ENCODE measurements around the gene IRF4.
"Not testable (repeated sequence)": the region's sequence is repeated elsewhere in the genome, so short reads cannot be mapped to it uniquely, and the experiment has no call there.

IRF4 gene

DNA sequence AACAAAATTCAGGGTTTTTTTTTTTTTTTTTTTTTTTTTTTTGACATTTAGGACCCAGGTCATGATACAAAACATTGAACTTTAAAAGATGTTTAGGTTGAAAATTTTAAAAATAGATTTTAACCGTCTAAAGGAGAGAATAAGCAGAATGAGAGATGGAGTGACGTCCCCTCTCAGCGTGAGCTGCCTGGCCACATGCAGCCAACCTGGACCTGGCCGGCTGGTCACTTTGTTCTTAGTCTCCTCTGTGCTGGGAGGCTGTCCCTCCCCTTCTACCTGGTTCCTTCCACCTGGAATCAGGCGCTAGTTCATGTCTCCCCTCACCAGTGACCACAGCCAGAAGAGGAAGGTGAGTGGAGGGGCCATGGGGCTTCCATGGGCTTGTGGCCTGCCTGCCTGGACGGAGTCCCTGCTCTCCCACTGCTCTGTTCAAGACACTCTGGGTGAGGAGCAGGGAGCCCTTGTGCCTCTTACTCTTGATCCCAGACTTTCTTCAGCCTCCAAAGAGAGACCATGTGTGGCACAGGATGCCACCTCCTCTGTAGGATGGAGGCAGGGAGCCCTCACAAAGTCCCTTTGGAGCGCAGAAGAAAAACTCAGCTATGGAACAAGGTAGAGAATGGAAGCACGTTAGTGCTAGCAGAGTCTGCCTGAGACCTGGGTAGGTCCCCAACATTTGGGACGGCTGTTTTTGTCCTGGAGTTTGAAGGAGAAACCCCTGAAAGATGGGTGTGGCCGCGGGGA is 31.7 kb downstream of the IRF4 start:
- no peak for FAIRE-seq

DNA sequence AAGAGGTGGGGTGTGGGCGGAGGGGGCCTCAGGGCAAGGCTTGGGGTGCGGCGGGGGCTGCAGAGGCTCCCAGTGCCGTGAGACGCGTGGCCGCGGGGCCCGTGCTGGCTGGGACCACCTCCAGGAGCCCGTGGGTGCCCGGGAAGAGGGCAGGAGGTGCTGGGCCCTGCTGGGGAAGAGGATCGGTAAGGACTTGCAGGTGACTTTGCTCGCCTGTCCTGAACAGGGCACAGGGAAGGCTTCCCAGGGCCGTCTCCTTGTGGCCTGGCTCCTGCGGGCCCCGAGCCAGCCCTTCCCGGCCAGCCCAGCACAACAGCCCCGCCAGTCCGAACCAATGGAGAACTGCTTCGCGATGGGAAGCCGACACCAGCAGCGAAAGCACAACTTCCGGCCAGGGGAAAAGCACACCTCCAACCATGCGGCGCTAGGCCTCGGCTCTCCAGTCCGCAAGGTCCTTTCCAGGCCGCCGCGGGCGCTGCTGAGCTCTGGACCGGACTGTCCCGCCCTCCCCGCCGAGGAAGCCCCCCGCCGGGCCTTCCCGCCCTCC is 32.3 kb downstream of the IRF4 start:
- FAIRE-seq: no peak

DNA sequence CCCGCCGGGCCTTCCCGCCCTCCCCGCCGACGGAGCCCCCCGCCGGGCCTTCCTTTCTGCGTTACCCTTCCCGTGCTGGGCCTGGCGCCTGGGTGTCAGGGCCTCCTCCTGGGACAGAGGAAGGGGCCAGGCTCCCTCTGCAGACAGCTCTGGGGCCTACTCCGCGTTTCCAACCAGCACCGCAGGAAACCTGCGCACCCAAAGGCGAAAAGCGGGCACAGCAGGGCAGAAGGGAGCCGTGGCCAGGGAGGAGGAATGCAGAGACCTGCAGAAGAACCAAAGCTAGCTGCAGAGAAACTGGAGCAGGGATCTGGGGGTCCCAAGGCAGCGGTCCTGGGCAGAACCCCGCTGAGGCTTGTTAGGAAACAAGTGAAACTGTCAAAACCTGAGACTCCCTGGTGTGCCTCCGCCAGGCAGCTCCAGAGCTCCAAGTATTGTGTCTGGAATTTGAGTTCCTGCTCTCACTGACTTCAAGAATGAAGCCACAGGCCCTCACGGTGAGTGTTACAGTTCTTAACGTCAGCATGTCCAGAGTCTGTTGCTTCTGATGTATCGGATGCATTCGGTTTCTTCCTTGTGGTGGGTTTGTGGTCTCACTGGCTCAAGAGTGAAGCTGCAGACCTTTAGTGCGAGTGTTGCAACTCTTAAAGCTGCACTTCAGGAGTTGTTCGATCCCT is 33.3 kb downstream of the IRF4 start:
- FAIRE-seq: no peak

DNA sequence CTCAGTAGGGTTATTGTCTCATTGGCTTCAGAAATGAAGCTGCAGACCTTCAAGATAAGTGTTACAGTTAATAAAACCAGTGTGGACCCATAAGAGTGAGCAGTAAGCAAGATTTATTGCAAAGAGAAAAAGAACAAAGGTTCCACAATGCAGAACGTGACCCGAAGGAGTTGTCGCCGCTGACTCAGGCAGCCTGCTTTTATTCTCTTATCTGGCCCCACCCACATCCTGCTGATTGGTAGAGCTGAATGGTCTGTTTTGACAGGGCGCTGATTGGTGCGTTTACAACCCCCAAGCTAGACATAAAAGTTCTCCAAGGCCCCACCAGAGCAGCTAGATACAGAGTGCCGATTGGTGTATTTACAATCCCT is 33.9 kb downstream of the IRF4 start:
- FAIRE-seq: not testable (repeated sequence)

DNA sequence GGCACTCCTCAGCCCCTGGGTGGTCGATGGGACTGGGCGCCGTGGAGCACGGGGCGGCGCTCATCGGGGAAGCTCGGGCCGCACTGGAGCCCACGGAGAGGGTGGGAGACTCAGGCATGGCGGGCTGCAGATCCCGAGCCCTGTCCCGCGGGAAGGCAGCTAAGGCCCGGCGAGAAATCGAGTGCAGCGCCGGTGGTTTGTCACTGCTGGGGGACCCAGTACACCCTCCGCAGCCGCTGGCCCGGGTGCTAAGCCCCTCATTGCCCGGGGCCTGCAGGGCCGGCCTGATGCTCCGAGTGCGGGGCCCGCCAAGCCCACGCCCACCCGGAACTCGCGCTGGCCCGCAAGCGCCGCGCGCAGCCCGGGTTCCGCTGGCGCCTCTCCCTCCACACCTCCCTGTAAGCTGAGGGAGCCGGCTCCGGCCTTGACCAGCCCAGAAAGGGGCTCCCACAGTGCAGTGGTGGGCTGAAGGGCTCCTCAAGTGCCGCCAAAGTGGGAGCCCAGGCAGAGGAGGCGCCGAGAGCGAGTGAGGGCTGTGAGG is 34.7 kb downstream of the IRF4 start:
- not testable (repeated sequence) for FAIRE-seq

DNA sequence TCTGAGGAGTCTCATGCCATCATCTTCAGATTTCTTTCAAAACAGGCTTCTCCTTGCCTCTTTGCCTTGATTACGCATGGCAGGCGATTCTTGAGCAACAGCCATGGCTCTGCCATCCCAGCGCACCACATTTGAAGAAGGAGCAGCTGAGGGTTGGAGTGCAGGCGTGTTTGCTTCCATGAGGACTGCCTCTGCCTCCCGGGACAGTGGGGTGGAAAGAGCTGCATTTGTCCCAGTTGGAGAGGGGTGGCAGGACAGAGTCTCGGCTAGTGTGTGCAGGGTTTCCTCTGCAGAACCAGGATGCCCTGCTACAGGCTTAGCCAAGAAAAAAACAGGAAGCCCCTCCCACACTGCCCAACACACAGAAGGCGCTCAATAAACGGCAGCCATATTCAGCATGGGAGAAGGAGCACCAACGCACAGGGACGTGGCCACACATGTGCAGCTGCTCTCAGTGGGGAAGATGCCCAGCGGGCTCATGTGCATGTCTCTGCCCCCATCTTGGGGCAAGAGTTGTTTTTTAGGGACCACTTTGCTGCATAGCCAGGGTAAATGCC is 36.6 kb downstream of the IRF4 start:
- no peak for FAIRE-seq

DNA sequence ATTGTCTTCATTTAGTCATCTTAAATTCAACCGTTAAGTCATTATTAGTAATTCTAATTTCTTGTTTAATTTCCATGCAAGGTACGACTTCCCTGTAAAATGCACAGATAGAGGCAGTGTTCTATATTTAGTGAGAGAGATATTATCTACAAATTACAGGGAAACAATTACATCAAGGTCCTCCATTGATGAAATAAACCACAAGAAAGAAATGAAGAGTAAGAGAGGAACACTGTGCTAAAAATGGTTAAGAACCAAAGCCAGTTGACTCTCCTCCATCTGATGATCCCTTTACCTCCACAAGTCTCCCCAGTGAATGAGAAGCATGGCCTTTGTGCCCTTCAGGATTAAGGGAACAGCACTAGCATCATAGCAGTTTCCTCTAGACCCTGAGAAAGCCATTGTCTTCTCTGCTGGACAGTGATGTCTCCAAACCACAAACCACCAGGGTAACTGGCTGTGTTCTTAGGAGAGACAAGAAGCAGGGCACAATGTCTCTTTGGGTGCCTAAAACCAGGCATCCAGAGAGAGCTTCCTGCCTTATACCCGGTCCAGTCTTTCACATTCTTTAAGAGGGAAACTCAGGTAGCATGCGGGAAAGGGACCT is 38.1 kb downstream of the IRF4 start:
- no peak for FAIRE-seq

DNA sequence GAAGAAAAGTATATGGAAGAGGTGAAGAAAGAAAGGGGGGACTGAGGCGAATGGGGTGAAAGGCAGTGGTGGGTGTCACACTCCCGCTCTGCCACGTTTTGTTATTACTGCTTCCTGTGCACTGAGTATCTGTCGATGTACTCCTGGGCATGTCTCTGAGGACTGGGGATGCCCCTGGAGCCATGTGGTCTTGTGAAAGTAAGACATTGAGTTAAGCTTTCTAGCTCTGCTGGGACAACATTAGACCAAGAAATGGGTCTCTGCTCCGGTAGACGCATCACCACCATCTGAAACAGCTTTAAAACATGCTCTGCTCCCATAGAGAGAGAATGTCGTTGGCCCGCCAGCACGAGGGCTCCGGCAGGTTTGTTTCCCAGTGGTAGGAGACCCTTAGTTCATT is 40.0 kb downstream of the IRF4 start:
- no peak for FAIRE-seq

GRCh38 chr6:431986-432385 is 40.4 kb downstream of the IRF4 start:
- no peak for FAIRE-seq

DNA sequence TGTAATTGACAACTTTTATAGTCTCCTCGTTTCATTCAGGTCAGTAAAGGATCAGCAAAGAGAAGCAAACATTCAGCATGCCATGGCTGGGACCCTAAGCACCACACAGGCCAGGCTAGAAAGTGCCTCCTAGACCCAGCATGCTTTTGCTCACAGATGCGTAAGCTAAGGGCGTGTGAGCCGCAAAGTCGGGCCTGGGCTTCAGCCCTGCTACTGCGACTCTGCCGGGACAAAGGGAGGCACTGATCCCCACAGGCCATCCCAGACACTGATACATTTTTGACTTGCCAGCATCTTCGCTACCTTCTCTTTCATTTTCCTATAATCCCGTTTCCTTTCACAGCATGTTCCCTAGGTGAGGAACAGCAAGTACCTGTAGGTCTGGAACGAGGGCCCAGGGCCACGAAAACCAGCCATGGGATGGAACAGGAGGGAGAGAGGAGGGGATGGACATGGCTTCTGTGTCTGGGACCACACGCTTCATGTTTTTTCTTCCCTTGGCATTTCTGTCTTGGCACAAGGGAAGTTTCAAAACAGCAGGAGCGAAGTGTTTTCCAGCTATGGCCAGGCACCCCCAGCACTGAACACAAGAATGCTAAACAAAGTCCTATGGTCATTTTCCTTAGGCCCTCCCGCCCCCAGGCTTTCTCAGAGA is 42.6 kb downstream of the IRF4 start:
- no peak for FAIRE-seq

DNA sequence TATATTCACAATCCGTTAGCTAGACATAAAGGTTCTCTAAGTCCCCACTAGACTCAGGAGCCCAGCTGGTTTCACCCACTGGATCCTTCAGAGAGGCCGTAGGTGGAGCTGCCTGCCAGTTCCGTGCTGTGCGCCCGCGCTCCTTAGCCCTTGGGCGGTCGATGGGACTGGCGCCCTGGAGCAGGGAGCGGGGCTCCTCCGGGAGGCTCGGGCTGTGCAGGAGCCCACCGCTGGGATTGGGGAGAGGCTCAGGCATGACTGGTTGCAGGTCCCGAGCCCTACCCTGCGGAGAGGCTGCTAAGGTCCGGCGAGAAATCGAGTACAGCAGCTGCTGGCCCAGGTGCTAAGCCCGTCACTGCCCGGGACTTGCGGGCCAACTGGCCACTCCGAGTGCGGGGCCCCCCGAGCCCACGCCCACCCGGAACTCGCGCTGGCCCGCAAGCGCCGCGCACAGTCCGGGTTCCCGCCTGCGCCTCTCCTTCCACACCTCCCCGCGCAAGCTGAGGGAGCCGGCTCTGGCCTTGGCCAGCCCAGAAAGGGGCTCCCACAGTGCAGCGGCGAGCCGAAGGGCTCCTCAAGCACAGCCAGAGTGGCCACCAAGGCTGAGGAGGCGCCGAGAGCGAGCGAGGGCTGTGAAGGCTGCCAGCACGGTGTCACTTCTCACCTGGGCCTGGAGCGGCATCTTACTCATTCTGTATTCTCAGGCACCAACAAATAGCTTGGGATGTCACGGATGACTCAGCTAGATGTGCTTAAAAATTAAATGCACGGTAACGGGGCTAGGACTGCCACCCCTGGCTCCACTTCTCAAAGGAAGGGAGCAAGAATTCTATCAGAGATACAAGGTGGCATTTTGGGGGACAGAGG is 44.1 kb downstream of the IRF4 start:
- no peak for FAIRE-seq

DNA sequence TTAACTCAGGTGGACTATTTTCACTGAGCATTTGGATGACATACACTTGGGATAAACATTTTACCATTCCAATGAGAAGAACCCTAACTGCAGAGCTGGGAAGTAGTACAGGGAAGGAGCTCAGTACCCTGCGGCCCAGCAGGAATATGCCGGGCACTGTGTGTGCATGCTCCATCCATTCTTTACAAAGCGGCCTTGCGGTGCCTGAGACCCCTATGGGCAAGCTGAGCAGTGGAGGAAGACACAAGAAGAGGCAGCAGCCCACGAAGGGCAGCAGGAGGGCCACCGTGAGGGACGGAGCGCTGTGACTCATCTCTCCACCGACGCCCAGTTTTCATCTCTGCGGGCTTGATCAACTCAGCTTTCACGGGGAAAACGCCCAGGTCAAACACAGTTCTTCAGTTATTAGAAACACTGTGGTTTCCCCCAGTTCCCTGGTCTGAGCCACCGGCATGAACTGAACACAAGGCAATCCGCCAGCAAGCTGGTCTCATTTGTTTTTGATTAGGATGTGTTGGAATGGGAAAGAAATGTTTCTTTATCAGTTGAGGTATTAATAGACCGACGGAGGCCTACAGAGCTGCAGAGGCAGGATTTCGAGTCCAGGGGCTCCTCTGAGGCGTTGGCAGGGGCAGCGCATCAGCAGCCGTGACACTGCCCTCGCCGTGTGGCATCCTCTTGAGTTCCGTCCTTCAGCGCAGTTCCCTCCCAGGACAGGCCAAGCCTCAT is 44.9 kb downstream of the IRF4 start:
- FAIRE-seq: no peak

DNA sequence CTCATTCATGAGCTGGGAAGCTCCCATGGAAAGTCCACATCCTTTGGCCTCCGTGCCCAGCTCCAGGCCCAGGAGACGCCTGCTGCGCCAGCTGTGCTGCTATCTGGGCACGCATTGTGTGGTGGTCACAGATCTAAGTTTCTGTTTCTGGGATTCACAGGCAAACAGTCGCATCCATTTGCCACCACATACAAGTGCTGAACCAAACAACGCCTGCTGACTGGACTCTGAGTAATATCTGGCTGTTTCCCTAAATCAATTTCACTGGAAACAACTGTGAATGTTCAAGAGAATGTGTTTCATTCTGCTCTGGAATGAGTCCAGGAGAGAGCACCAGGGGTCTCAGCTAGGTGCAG is 45.5 kb downstream of the IRF4 start:
- FAIRE-seq: no peak

- no peak for FAIRE-seq
Measured at GRCh38 chr6:438634-439170, 47.1 kb downstream of the IRF4 start.

DNA sequence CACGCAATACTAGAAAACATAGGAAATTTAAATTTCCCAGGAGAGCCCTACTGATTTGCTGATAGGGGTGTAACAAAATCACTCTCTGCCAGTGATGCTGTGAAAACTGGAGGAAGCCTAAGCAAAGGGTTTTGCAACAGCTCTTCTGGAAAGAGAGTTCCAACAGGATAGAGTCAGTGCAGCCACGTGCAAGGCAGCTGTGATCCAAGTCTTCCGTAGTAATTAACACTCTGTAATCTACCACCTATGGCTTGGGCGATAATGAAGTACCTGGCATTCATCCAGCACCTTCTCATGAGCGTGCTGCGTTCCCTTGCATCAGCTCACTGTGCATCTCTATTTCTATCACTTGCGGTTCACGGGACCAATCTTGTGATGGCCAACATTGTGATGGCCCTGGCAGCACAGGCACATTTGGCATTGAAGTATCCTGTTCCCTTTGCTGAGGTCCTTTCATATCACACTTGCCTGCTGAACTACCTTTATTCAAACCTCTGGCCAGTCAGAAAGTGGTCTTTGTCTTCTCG is 48.2 kb downstream of the IRF4 start:
- FAIRE-seq: no peak

DNA sequence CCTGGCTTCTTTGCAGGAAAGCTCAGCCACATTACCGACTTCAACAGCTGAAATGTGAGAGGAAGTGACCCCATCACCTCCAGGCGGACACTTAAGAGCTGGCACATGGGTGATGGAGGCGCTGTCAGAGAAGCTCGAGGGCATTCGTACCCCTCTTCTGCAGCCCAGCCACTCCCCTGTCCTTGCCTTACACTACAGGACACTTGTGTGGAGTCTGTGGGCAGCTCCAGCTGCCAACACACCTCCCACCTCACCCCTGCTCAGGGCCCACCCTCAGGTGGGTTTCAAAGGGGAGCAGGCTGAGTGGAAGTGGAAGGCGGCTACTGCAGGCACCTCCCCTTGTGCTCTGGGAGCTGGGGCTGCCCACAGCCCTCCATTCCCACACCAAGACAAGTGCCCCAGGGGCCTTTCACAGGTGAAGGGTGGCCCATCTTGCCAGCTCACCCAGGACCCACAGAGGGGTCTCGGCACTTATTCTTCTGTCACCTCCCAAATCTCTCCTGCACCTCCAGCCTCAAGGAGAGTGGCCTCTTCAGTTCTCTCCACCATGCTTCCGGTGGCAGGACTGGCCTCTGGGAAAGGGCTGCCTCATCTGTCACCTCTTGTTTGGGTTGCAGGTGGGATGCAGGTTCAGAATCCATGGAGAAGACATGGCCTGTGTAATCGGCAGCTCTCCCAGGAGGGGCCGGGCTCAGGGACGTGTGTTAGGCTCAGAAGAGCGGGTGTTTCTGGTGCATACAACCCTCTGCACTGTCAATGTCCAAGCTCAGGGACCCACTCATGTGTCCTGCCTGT is 49.8 kb downstream of the IRF4 start:
- FAIRE-seq: no peak

DNA sequence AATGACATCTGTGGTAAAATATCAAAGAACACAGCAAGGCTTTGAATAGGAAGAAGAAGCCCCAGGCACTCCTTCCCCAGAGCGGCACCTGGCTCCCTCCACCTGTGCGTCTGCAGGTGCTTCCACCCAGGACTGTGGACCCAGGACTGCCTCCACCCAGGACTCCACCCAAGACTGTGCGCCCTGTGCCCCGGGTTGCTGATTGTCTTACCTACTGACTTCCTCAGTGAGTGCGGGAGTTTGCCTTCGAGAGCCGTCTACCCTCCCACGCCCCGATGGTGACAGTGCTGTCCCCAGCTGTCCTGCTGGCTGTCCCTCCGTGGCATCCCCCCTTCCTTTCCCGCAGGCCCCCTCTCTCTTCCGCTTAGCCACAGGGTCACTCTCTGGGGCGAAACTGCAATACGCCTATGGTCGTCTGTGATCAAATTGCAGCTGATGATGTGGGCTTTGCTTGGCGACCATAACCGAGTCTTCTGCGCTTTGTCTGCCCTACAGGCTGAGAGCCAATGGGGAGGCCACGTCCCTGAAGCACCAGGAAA is 52.1 kb downstream of the IRF4 start:
- no peak for FAIRE-seq

DNA sequence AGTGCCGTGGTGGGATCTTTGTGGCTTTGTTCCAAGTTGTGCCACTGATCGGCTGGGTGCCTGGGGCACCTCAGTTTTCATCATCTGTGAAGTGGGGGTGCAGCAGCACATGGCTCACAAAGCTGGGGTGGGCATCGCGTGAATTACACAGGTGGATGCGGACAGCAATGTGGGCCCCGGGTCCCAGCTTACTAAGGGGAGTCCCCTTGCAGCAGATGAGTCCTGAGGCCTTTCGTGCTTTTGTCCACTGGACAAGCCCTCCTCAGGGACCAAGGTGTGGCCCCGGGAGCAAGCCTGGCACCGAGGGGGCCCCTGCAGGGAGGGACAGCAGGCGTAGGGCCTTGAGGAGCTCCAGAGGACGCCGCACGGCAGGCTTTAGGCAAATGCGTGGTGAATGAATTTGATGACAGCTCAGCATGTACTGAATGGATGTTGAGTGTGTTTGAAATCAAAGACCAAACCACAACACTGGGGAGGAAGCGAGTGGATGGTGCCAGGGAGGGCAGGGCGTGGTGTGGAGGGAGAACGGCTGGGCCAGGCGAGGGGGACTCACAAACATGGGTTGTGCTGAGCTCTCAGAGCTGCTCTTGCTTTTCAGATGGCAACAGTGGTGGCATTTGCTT is 53.2 kb downstream of the IRF4 start:
- no peak for FAIRE-seq
